Measurements from ENCODE around the gene NRN1L. TPM values are rescaled to one million over a fixed set of nuclear protein-coding genes. Genes with fewer than 3 reads are reported as not detected.

NRN1L gene
- total and polyA plus RNA-seq, 4 donors: 0.14 to 0.33 (median 0.23) TPM

GRCh38 chr16:67837811-67838210, 46.9 kb upstream of the NRN1L start:
- H3K27me3 ChIP-seq (ENCODE audit: control insufficient read depth in 4 of 4, insufficient read depth in 4 of 4, low read length in 3 of 4): no peaks in the 10 kb centered on the region
- no peak overlapping the region for H3K9ac ChIP-seq (ENCODE audit: low read depth in 1 of 2, low read length in 2 of 2)
- H3K9me3 ChIP-seq (ENCODE audit: control insufficient read depth in 4 of 4, low read length in 3 of 4): no peaks in the 10 kb centered on the region
- WGBS: 94% methylated on average over 2 of the region's 2 CpGs
- peaks cover 0 to 17% (median 9%) of the 10 kb centered on the region in 4 donors for H3K4me1 ChIP-seq (ENCODE audit: control insufficient read depth in 4 of 4, insufficient read depth in 4 of 4, low read length in 3 of 4)
- DNase-seq (ENCODE audit: low spot score): no peak
- no peak overlapping the region for H3K4me3 ChIP-seq (ENCODE audit: low read depth in 1 of 3, low read length in 3 of 3)
- TF ChIP-seq MAX (IDR thresholded peaks at IDR 0.05) (no peak), HNF4G (IDR thresholded peaks at IDR 0.05) (no peak), RAD21 (IDR thresholded peaks at IDR 0.05) (no peak), REST (IDR thresholded peaks at IDR 0.05) (no peak), HNF4A (conservative IDR thresholded peaks at IDR 0.05) (no peak), GABPA (IDR thresholded peaks at IDR 0.05 in 1 of 2, conservative IDR thresholded peaks at IDR 0.05 in 1 of 2) (no peak), NR2F2 (IDR thresholded peaks at IDR 0.05) (no peak), YY1 (IDR thresholded peaks at IDR 0.05) (no peak)
- H3K36me3 ChIP-seq (ENCODE audit: control insufficient read depth in 4 of 4, insufficient read depth in 3 of 4, low read depth in 1 of 4, low read length in 3 of 4): no peaks in the 10 kb centered on the region
- H3K27ac ChIP-seq (ENCODE audit: low read depth in 1 of 2, low read length in 2 of 2): no peak overlapping the region

- TF ChIP-seq ZBTB33 (IDR thresholded peaks at IDR 0.05) (no peak), ATF3 (IDR thresholded peaks at IDR 0.05) (no peak), HNF4G (IDR thresholded peaks at IDR 0.05) (no peak), RXRA (IDR thresholded peaks at IDR 0.05) (no peak)
- H3K36me3 ChIP-seq (ENCODE audit: control insufficient read depth in 4 of 4, insufficient read depth in 3 of 4, low read depth in 1 of 4, low read length in 3 of 4): no peaks in the 10 kb centered on the region
- H3K4me1 ChIP-seq (ENCODE audit: control insufficient read depth in 4 of 4, insufficient read depth in 4 of 4, low read length in 3 of 4): peaks cover 7 to 39% (median 32%) of the 10 kb centered on the region in 4 donors
- 54% methylated on average over 17 of the region's 17 CpGs for WGBS
- no peaks in the 10 kb centered on the region for H3K27me3 ChIP-seq (ENCODE audit: control insufficient read depth in 4 of 4, insufficient read depth in 4 of 4, low read length in 3 of 4)
- no peak for DNase-seq (ENCODE audit: low spot score)
- peak overlapping the region in 1 of 2 donors; percentile 67 for H3K9ac ChIP-seq (ENCODE audit: low read depth in 1 of 2, low read length in 2 of 2)
- peak overlapping the region in 2 of 3 donors; percentile 60 to 78 for H3K4me3 ChIP-seq (ENCODE audit: low read depth in 1 of 3, low read length in 3 of 3)
- H3K9me3 ChIP-seq (ENCODE audit: control insufficient read depth in 4 of 4, low read length in 3 of 4): no peaks in the 10 kb centered on the region
- H3K27ac ChIP-seq (ENCODE audit: low read depth in 1 of 2, low read length in 2 of 2): peak overlapping the region; percentile 97 to 99
Observed at GRCh38 chr16:67841198-67841815, 43.4 kb upstream of the NRN1L start.
